Activated naive CD8-positive, alpha-beta T cell treated with anti-CD3 and anti-CD28 coated beads for 36 hours (primary cell): ENCODE measurements around the gene SPEN. TPM values are rescaled to one million over a fixed set of nuclear protein-coding genes. Genes with fewer than 3 reads are reported as not detected.

Source experiments
- DNase-seq: peaks from one replicate; pipeline ENCODE4 v3.0.0; 2021
- H3K27ac Mint-ChIP-seq: one replicate; pipeline ENCODE4 v1.8.0; 2022; ENCODE audit warnings: mild to moderate bottlenecking, moderate library complexity, mixed read lengths
- H3K27me3 Mint-ChIP-seq: one replicate; pipeline ENCODE4 v1.8.0; 2022; ENCODE audit warnings: mild to moderate bottlenecking, mixed read lengths
- H3K36me3 Mint-ChIP-seq: one replicate; pipeline ENCODE4 v1.8.0; 2021; ENCODE audit warnings: mild to moderate bottlenecking, mixed read lengths
- H3K4me1 Mint-ChIP-seq: one replicate; pipeline ENCODE4 v1.8.0; 2021; ENCODE audit warnings: mixed read lengths
- H3K4me3 Mint-ChIP-seq: one replicate; pipeline ENCODE4 v1.8.0; 2022; ENCODE audit warnings: mild to moderate bottlenecking, moderate library complexity, mixed read lengths
- H3K9me3 Mint-ChIP-seq: one replicate; pipeline ENCODE4 v1.8.0; 2022; ENCODE audit warnings: mixed read lengths
- total RNA-seq, 2 experiments: library from RNA; stranded (reverse); gene quantifications; one replicate each; pipeline ENCODE4 v1.2.3, GENCODE V29; 2021

The SPEN gene
- total RNA-seq, 2 experiments from 2014 or later = 49.3 to 51.9 TPM

DNA sequence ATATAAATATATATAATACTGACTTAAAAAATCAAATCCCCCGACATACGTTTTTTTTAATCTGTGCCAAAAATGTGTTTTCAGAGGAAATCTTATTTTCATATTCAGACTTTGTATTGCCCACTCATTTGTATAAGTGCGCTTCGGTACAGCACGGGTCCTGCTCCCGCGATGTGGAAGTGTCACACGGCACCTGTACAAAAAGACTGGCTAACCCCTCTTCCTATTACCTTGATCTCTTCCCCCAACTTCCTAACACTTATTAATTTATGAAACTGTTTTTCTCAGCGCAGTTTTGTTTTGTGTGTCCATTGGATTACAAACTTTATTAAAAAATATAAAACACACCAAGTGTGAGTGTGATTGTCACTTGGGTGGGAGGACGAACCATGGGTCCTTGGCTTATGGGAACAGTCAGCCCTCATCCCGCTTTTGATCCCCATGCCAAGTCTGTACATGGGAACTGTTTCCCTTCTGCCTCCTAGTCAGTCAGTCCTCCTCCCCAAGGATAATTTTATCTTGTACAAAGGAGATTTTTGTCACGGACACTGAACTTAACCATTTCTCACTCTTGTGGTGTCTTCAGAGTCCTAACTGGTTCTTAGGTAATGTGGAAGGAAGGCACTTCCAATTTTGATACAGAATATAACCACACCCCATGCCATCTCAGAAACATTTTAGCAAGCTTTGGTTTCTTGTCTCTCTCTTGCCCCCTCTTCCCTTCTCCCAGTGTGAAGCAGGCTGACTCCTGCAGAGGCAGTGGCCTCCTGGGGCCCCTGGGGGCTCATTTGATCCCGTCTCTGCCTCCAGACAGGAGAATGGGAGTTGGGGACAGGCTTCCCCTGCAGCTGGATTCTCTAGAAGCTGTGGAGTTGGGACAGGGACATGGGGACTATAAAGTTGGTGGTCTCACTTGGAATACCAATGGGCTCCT, 92.9 kb downstream of the SPEN start:
- H3K9me3 Mint-ChIP-seq = no peaks in the 10 kb centered on the region
- H3K4me3 Mint-ChIP-seq = no peak overlapping the region
- H3K27ac Mint-ChIP-seq = peak overlapping the region; percentile 52
- H3K36me3 Mint-ChIP-seq = peaks cover 20% of the 10 kb centered on the region
- H3K4me1 Mint-ChIP-seq = peaks cover 10% of the 10 kb centered on the region
- no peaks in the 10 kb centered on the region for H3K27me3 Mint-ChIP-seq
- DNase-seq = no peak

DNA sequence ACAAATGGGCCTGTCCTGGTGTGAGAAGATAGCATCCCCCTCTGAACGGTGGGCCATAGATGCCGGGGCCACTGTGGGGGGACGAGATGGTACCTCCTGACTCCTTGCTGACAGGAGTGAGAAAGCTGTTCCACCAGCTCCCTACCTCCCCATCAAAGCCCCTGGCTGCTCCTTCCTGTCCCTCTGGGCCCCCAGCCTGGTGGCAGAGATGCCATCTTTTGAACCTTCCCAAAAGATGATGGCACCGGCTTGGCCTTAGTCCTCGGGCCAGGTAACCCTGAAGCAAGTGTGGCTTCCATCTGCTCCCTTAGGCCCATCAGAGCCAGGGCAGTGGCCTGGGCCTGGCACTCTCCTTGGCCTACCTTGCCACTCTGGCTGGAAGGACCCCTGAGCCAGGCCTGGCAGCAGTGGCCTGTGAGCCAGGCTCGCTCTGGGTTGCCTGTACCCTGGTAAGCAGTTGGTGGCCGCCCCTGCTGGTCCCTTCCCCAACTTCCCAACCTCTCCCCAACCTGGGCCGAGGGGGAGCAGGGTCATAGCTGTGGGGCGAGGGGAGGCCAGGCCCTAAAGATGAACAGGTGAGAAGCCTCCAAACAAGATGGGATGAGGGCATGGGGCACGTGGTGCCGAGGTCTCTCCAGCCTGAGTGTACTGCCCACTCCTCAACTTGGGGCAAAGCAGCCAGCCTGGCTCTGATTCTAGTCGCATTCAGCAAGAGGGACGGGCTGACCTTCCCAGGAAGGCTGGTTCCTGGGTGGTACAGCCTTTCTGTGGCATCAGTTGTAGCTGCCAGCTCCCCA, 93.7 kb downstream of the SPEN start:
- Mint-ChIP-seq H3K4me1 (peaks cover 10% of the 10 kb centered on the region), H3K27me3 (no peaks in the 10 kb centered on the region), H3K27ac (peak overlapping the region; percentile 25), H3K36me3 (peaks cover 17% of the 10 kb centered on the region), H3K9me3 (no peaks in the 10 kb centered on the region), H3K4me3 (no peak overlapping the region)
- DNase-seq = no peak

DNA sequence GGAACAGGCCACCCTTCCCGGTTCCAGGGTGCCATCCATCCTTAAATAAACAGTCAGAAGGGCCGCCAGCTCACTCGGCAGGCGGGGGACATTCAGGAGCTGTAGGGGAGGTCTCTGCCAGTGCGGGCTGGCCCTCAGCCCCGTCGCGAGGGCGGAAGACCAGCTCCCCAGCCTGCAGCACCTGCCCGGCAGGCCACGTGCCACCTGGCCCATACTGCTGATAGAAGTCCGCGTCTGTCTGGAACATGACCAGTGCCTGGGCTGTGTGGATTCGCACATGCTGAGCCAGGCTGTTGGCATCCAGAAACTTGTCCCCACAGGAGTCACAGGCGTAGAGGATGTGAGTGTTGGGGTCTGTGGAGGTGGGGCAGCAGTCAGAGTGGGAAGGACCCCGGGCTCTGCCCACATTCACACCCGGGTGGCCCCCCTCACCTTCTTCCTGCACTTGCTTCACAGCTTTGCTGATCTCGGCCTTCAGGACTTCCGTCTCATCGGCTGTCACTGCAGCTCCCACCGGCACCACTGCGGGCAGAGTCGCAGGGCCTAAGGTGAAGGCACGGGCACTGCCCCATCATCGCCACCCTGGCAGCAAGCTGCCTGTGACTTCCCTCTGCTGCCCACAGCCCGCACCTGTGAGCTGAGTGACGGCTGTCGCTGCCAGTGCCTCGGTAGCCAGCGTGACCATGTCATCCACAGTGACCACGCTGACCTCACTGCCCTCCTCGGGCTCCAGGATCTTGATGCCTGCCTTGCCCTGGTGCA, 94.6 kb downstream of the SPEN start:
- Mint-ChIP-seq H3K36me3 (peaks cover 18% of the 10 kb centered on the region), H3K4me3 (no peak overlapping the region), H3K27ac (peak overlapping the region; percentile 42), H3K9me3 (no peaks in the 10 kb centered on the region), H3K27me3 (no peaks in the 10 kb centered on the region), H3K4me1 (peaks cover 14% of the 10 kb centered on the region)
- DNase-seq = no peak

DNA sequence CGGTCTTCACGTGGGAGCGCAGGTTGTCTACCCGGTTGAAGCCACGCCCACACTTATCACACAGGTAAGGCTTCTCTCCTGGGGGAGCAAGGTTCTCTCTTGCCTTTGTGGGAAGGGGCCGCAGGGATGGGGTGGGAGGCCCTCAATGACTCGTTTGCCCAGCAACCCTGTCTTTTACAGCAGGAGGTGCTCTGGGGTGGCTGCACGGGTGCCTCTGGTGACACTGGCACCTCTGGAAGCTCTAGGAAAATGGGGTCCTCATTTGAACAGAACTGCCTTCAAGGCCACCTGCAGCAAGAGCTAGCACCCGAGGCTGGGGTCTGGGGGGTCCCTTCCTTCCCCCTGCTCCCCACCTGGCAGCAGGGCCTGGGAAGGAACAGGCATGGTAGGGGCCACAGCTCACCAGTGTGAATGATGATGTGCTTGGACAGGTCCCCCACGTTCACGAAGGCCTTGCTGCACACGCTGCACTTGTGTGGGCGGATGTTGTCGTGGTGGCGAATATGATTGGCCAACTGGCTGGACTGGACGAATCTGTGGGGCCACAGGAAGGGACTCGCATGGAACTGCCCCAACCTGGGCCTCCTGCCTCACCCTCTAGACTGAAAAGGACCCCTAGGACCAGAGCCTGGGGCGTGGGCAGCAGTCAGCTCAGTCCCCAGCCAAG, 95.3 kb downstream of the SPEN start:
- no peak for DNase-seq
- no peak overlapping the region for H3K4me3 Mint-ChIP-seq
- peak overlapping the region; percentile 42 for H3K27ac Mint-ChIP-seq
- H3K36me3 Mint-ChIP-seq = peaks cover 19% of the 10 kb centered on the region
- no peaks in the 10 kb centered on the region for H3K9me3 Mint-ChIP-seq
- H3K27me3 Mint-ChIP-seq = no peaks in the 10 kb centered on the region
- peaks cover 16% of the 10 kb centered on the region for H3K4me1 Mint-ChIP-seq

DNA sequence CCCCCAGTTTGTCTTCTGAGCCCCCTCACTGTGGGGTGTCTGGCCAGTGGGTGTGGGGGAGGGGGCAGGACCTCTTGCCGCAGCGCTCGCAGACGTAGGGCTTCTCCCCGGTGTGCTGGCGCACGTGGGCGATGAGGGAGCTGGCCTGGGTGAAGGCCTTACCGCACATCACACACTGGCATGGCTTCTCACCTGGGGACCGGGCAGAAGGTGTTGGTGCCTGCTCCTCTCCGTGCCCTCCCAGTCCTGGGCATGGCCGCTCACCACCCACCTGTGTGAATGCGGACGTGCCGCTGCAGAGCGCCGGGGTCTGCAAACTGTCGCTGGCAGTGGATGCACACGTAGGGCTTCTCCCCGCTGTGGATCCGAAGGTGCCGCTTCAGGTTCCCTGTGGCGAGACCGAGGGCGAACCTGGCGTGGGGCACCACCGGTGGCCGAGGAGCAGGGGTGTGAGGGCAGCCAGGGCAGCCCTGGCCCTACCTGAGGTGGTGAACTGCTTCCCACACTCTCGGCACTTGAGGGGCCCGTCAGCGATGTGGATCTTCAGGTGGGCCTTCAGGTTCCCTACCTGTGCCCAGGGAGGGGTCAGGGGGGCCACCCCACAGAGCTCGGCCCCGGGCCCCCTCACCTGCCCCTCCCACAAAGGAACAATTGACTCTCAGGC, 96.0 kb downstream of the SPEN start:
- no peaks in the 10 kb centered on the region for H3K9me3 Mint-ChIP-seq
- H3K27ac Mint-ChIP-seq = no peak overlapping the region
- H3K4me3 Mint-ChIP-seq = no peak overlapping the region
- DNase-seq = no peak
- peaks cover 24% of the 10 kb centered on the region for H3K36me3 Mint-ChIP-seq
- no peaks in the 10 kb centered on the region for H3K27me3 Mint-ChIP-seq
- H3K4me1 Mint-ChIP-seq = peaks cover 18% of the 10 kb centered on the region

DNA sequence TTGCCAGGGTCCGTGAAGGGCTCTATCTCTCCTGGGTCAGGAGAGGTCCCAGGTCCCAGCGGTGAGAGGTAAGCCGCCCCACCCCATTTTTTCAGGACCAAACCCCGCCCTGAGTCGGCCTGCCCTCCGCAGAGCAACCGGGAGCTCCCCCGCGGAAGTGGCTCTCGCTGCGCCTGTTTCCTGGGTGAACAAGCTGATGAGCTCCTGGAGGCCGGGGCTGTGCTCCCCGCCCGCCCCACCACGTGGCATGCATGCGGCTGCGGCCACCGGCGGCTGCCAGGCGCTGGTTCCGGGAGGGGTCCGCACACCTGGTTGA, 96.4 kb downstream of the SPEN start:
- H3K36me3 Mint-ChIP-seq = peaks cover 29% of the 10 kb centered on the region
- no peak overlapping the region for H3K4me3 Mint-ChIP-seq
- H3K4me1 Mint-ChIP-seq = peaks cover 23% of the 10 kb centered on the region
- DNase-seq = no peak
- H3K27ac Mint-ChIP-seq = no peak overlapping the region
- no peaks in the 10 kb centered on the region for H3K27me3 Mint-ChIP-seq
- H3K9me3 Mint-ChIP-seq = no peaks in the 10 kb centered on the region

DNA sequence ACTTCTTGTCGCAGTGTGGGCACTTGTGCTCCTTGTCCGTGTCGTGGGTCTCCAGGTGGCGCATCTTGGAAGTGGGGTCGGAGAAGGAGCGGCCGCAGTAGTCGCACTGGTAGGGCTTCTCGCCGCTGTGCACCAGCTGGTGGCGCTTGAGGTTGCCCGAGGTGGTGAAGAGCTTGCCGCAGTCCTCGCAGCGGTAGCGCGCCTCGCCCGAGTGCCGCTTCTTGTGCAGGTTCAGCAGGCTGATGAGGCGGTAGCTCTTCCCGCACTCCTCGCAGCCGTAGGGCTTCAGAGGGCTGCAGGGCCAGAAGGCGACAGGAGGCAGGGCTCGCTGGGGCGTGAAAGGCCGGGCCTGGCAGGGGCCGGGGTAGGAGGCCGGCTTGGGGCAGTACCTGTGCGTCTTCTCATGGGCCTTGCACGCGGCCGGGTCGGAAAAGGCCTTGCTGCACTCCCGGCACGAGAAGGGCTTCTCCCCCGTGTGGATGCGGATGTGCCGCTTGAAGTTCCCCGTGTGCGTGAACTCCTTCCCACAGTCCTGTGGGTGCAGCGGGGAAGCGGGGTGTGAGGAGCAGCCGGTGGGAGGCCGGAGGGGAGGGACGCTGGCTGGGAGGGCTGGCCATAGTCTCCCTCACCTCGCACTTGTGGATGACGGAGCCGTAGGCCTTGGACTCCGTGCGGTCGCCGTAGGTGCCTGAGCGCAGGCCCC, 97.0 kb downstream of the SPEN start:
- Mint-ChIP-seq H3K27me3 (no peaks in the 10 kb centered on the region), H3K27ac (no peak overlapping the region), H3K36me3 (peaks cover 34% of the 10 kb centered on the region), H3K4me1 (peaks cover 28% of the 10 kb centered on the region), H3K9me3 (no peaks in the 10 kb centered on the region), H3K4me3 (no peak overlapping the region)
- no peak for DNase-seq

DNA sequence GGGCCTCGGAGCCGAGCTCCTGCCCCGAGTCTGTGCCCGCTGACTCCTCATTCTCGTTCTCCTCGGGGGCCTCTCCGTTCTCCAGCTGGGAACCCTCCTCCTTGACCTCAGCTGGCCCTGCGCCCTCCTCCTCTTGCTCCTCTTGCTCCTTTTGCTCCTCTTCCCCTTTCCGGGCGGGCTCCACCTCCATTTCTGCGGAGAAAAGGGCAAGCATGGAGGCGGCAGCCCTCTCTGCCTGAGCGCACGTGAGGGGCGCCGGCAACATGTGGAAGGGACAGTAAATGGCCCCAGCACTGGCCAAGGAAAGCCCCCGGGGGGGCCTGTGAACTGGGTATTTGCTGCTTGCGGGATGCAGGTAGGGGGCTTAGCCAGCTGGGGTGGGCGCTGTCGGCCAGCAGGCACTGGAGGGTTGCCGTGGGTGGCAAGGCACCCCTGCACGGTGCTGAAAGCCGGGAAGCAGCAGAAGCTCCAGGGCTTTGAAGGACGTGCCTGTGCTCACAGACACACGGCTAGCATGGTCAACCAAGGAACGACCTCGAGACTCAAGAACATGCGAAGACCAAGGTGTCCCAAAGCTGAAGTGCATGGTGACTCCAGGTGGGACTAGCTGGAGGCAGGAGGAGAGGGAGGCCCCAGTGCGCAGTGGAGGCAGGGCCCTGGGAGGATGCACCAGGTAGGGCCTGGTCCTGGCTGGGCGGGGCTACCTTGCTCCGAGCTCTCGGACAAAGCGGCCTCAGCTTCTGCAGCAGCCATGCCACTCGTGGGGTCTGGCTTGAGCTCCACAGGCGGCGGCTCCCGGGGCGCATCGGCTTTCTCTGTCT, 97.7 kb downstream of the SPEN start:
- DNase-seq = no peak
- H3K4me3 Mint-ChIP-seq = no peak overlapping the region
- peaks cover 40% of the 10 kb centered on the region for H3K36me3 Mint-ChIP-seq
- no peak overlapping the region for H3K27ac Mint-ChIP-seq
- no peaks in the 10 kb centered on the region for H3K9me3 Mint-ChIP-seq
- H3K27me3 Mint-ChIP-seq = no peaks in the 10 kb centered on the region
- peaks cover 35% of the 10 kb centered on the region for H3K4me1 Mint-ChIP-seq

DNA sequence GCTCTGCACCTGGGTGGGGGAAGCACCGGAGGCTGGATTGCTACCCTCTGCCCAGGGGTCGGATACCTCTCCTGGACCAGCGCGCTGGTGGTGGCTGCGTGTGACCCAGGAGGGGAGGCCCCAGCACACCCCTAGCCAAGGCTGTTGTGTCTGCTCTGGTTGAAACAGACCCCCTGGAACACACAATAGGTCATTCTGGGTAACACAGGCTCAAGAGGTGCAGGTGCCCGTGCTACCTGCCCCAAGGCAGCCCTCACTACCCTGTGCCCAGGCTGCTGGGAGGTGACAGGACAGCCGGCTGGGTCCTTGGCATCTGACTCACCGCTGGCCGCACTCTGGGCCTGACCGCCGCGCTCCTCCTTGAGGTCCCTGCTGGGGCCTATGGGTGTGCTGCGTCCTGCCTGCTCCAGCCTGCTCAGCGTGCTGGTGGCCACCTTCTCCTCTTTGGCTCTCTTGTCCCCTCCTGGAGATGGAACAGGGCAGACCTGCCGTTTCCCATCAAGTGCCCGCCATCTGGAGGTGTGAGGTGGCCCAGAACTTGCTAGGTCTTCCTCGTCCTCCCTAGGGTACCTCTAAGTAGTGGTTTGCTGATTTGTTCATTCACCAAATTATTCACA, 98.4 kb downstream of the SPEN start:
- H3K4me3 Mint-ChIP-seq = no peak overlapping the region
- peaks cover 42% of the 10 kb centered on the region for H3K4me1 Mint-ChIP-seq
- no peaks in the 10 kb centered on the region for H3K27me3 Mint-ChIP-seq
- H3K36me3 Mint-ChIP-seq = peaks cover 41% of the 10 kb centered on the region
- H3K27ac Mint-ChIP-seq = peak overlapping the region; percentile 77
- no peaks in the 10 kb centered on the region for H3K9me3 Mint-ChIP-seq
- no peak for DNase-seq

DNA sequence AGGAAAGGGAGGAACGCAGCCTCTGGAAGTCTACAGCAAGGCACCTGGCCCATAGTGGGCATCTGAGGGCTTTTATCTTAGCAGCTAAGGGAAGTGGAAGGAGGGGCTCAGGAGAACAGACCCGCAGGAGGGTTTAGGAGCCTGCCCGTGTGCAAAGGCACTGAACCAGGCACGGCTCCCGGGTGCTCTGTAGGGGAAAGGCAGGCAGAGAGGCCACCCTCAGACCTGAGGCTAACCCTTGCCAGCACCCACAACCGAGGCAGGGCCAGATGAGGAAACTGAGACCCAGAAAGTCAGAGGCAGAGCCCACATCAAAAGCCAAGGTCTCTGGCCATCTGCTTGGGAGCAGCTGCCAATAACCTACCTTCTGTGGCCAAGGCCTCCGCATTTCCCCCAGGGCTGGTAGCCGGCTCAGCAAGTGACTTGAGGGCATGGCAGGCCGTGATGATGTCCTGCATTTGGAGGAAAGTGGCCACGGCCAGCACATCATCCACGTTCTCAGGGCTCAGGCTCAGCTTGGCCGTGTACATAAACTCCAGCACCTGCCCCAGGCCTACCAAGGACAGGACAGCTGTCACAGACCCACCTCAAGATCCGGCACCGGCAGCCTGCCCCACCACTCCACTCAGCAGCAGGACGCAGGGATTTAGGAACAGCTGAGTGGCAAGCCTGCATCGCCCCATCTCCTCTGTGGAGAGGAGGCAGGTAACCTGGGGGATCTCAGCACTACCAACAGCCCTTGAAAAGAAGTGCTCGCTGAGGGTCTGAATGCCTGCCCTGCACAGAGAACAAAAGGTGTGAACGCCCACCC, 99.3 kb downstream of the SPEN start:
- Mint-ChIP-seq H3K4me1 (peaks cover 51% of the 10 kb centered on the region), H3K4me3 (no peak overlapping the region), H3K27me3 (no peaks in the 10 kb centered on the region), H3K27ac (peak overlapping the region; percentile 77), H3K9me3 (no peaks in the 10 kb centered on the region), H3K36me3 (peaks cover 48% of the 10 kb centered on the region)
- DNase-seq = no peak

DNA sequence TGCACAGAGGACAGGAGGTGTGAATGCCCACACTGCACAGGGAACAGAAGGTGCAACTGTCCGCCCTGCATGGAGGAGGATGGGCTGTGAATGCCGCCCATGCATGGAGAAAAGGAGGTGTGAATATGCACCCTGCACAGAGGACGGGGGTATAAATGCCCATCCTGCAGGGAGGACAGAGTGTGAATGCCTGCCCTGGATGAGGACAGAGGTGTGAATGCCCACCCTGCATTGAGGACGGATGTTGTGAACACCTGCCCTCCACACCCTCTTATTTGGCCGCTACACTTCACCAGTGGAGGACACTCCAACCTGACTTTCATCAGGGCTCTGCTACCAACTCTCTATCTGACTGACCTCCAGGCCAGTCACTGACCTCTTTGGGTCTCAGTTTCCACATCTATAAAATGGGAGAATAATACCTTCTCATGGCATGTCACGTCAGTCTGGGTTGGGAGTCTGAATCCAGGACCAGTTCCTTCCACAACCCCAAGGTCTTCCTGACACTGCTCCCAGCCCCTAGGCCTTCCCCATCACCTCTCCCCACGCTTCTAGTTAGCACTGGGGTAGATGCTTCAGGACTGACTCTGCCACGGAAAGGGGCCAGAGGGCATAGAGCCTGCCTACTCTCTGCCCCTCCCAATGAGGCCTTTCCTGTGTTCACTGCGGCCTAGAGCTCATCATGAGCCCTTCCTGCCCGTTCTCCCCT, 100.0 kb downstream of the SPEN start:
- DNase-seq = no peak
- Mint-ChIP-seq H3K4me3 (no peak overlapping the region), H3K9me3 (no peaks in the 10 kb centered on the region), H3K27me3 (no peaks in the 10 kb centered on the region), H3K27ac (peak overlapping the region; percentile 96), H3K4me1 (peaks cover 58% of the 10 kb centered on the region), H3K36me3 (peaks cover 55% of the 10 kb centered on the region)
